Glutamatergic neuron (in vitro differentiated cells): ENCODE results near the gene RIPOR2. TPM values are rescaled to one million over a fixed set of nuclear protein-coding genes. Genes with fewer than 3 reads are reported as not detected.

Experiments used
- DNase-seq: peaks from one replicate; pipeline ENCODE4 v3.0.0; 2022
- H3K27ac Mint-ChIP-seq: one replicate; pipeline ENCODE4 v1.8.0; 2020; ENCODE audit warnings: mild to moderate bottlenecking, mixed read lengths, inconsistent platforms; ENCODE audit not compliant: unreplicated experiment
- H3K27me3 Mint-ChIP-seq: one replicate; pipeline ENCODE4 v1.8.0; 2020; ENCODE audit warnings: mild to moderate bottlenecking, moderate library complexity, mixed read lengths, inconsistent platforms; ENCODE audit not compliant: unreplicated experiment
- H3K36me3 Mint-ChIP-seq: one replicate; pipeline ENCODE4 v1.8.0; 2020; ENCODE audit warnings: mild to moderate bottlenecking, mixed read lengths, inconsistent platforms; ENCODE audit not compliant: unreplicated experiment
- H3K4me1 Mint-ChIP-seq: one replicate; pipeline ENCODE4 v1.8.0; 2020; ENCODE audit warnings: mild to moderate bottlenecking, low read depth, mixed read lengths, inconsistent platforms; ENCODE audit not compliant: unreplicated experiment
- H3K4me3 Mint-ChIP-seq: one replicate; pipeline ENCODE4 v1.8.0; 2020; ENCODE audit warnings: mild to moderate bottlenecking, mixed read lengths, inconsistent platforms; ENCODE audit not compliant: unreplicated experiment
- H3K9me3 Mint-ChIP-seq: one replicate; pipeline ENCODE4 v1.8.0; 2020; ENCODE audit warnings: mild to moderate bottlenecking, moderate library complexity, mixed read lengths, inconsistent platforms; ENCODE audit not compliant: unreplicated experiment
- CTCF ChIP-seq: fragments of 200-600 bp; sonication (generic); IDR thresholded peaks from one replicate; pipeline ENCODE4 v1.5.0; 2021; ENCODE audit not compliant: partially characterized antibody, unreplicated experiment
- total RNA-seq: library from RNA; stranded (reverse); fragmentation: NEBNext Ultra II Directional; extraction: Animal tissue kit (Norgen Biotek cat#: 25700); gene quantifications from one replicate; pipeline ENCODE4 v1.2.1, GENCODE V29; 2021; ENCODE audit not compliant: unreplicated experiment

RIPOR2 gene
- total RNA-seq, 1 donor from 2014 or later = 82.2 TPM

- Mint-ChIP-seq H3K4me3 (no peak overlapping the region), H3K27ac (no peak overlapping the region), H3K27me3 (peaks cover 3% of the 10 kb centered on the region), H3K36me3 (no peaks in the 10 kb centered on the region), H3K4me1 (peaks cover 12% of the 10 kb centered on the region), H3K9me3 (no peaks in the 10 kb centered on the region)
- TF ChIP-seq CTCF = no peak
- DNase-seq = no peak
These were observed 35.3 kb upstream of the RIPOR2 start for GRCh38 chr6:24971067-24971466.

- Mint-ChIP-seq H3K9me3 (no peaks in the 10 kb centered on the region), H3K27me3 (peaks cover 3% of the 10 kb centered on the region), H3K36me3 (no peaks in the 10 kb centered on the region), H3K4me1 (peaks cover 12% of the 10 kb centered on the region), H3K4me3 (no peak overlapping the region), H3K27ac (no peak overlapping the region)
- no peak for TF ChIP-seq CTCF
- DNase-seq = no peak
These were observed 33.6 kb upstream of the RIPOR2 start for GRCh38 chr6:24969343-24969860.

GRCh38 chr6:24968783-24969182, 33.0 kb upstream of the RIPOR2 start:
- H3K9me3 Mint-ChIP-seq = no peaks in the 10 kb centered on the region
- no peak overlapping the region for H3K4me3 Mint-ChIP-seq
- DNase-seq = no peak
- H3K4me1 Mint-ChIP-seq = peaks cover 12% of the 10 kb centered on the region
- H3K27ac Mint-ChIP-seq = no peak overlapping the region
- H3K27me3 Mint-ChIP-seq = peaks cover 3% of the 10 kb centered on the region
- no peak for TF ChIP-seq CTCF
- no peaks in the 10 kb centered on the region for H3K36me3 Mint-ChIP-seq

- no peak for DNase-seq
- H3K36me3 Mint-ChIP-seq = no peaks in the 10 kb centered on the region
- no peaks in the 10 kb centered on the region for H3K9me3 Mint-ChIP-seq
- peaks cover 2% of the 10 kb centered on the region for H3K27me3 Mint-ChIP-seq
- TF ChIP-seq CTCF = no peak
- H3K4me3 Mint-ChIP-seq = no peak overlapping the region
- H3K4me1 Mint-ChIP-seq = peaks cover 5% of the 10 kb centered on the region
- H3K27ac Mint-ChIP-seq = no peak overlapping the region
These were observed 31.5 kb upstream of the RIPOR2 start for GRCh38 chr6:24967211-24967610.

- H3K4me1 Mint-ChIP-seq = peaks cover under 1% of the 10 kb centered on the region
- H3K27me3 Mint-ChIP-seq = peaks cover 2% of the 10 kb centered on the region
- TF ChIP-seq CTCF = no peak
- H3K27ac Mint-ChIP-seq = no peak overlapping the region
- H3K36me3 Mint-ChIP-seq = no peaks in the 10 kb centered on the region
- no peak for DNase-seq
- H3K4me3 Mint-ChIP-seq = no peak overlapping the region
- no peaks in the 10 kb centered on the region for H3K9me3 Mint-ChIP-seq
These were observed 30.6 kb upstream of the RIPOR2 start for GRCh38 chr6:24966381-24966780.
